Renal pelvis (tissue), 4 donors: ENCODE data around the gene SHISA2. TPM values are rescaled to one million over a fixed set of nuclear protein-coding genes. Genes with fewer than 3 reads are reported as not detected.

ENCODE experiments used
- DNase-seq: peaks from one replicate; pipeline ENCODE4 v3.0.0-alpha.2; 2013
- polyA plus RNA-seq, 3 donors: library from polyadenylated mRNA; unstranded; fragments of 120-200 nt; gene quantifications; one replicate each; pipeline ENCODE4 v1.2.1, GENCODE V29; 2013; ENCODE audit not compliant: insufficient read length in 3 of 3

Gene SHISA2
- polyA plus RNA-seq, 3 donors = 58.6 to 60.9 (median 60.9) TPM

DNA sequence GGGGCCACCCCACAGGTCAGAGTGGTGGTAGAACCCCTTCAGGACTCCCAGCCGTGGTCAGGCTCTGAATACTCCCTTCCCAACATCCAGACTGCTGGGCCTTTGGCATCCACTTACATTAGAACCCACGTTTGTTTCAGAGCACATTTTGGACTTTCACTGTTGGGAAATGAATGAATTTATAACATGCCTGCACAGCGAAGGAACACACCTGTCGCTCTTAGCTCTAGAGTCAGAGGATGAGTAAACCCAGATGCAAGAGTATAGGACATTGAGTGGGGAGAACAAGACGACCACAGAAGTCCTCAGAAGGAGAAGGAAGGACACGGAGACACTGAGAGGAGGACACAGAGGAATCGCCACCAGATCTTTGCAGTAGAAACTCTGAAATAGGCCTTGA, 30.9 kb downstream of the SHISA2 start:
- DNase-seq = no peak

DNA sequence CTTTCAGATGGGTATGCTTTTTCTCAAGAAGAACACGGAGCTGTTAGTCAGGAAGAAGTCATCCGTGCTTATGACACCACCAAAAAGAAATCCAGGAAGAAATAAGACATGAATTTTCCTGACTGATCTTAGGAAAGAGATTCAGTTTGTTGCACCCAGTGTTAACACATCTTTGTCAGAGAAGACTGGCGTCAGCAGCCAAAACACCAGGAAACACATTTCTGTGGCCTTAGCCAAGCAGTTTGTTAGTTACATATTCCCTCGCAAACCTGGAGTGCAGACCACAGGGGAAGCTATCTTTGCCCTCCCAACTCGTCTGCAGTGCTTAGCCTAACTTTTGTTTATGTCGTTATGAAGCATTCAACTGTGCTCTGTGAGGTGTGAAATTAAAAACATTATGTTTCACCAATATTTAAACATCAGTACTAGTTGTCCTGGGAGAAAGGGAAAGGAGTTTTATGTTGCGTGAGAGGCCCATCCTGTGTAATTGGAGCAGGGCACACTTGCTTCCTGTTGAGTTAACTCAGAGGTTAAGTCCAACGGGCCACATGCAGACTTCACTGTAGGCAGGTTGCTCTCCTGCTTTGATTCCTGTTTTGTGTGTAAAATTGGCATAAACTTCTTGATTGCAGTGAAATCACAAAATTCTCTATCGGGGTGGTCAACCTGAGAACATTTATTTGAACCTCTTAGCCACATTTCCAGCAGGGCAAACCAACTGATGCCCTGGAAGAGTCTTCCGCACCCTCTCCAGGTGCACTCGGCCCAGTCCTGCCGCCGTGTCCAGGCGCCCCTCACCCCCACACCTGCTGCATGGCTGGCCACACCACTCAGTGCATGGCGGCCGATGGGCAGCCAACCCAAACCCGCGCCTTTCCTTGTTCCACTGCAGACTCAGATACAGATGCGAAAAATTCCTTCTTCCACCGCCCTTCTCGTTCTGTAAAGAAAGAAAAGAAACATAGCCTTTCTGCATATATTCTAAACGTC, 31.6 kb downstream of the SHISA2 start:
- peak; percentile 85 for DNase-seq

DNA sequence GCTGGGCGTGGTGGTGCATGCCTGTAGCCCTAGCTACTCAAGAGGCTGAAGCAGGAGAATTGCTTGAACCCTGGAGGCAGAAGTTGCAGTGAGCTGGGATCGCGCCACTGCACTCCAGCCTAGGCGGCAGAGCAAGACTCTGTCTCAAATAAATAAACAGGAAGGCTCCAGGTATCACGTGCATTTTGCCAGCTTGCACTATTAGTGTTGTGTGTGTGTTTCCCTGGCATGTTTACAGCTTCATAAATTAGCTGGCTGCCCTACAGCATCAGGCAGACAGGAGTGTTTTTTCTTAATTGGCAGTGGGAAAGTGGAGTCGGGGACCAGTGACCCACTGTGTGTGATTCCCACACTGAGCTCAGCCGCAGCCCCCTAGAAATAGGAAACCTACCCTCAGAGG, 32.6 kb downstream of the SHISA2 start:
- DNase-seq = peak; percentile 81

DNA sequence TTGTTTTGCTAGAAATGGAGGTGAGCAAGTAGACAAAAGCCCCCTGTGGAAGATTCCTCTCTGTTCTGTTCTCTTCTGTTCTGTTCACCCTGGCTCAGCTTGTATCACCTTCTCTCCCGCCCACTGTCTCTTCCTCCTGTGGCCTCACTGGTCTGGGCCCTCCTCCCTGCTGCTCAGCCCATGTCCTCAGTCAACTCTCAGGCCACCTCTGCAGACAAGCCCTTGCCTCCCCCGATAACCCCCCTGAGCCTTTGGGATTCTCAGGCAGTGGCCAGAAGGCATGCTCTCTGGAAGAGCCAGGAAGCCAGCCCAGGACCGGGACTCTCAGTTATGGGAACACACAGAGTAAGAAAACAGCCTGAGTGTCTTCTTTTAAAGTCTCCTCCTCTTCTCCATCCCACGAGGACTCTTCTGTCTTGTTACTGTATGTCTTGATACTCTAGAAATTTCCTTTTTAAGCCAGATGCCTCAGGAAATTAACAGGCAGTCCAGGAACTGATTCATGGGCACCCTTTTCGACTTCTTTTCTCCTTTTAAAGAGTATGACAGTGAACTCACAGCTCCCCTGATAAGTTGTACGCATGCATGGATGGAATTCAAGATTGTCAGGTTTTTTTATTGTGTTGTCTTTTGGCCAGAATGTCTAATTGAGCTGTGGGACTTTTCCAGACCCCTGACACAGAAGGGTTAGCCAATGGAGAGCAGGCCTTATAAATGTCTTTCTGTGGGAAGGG, 33.7 kb downstream of the SHISA2 start:
- no peak for DNase-seq

DNA sequence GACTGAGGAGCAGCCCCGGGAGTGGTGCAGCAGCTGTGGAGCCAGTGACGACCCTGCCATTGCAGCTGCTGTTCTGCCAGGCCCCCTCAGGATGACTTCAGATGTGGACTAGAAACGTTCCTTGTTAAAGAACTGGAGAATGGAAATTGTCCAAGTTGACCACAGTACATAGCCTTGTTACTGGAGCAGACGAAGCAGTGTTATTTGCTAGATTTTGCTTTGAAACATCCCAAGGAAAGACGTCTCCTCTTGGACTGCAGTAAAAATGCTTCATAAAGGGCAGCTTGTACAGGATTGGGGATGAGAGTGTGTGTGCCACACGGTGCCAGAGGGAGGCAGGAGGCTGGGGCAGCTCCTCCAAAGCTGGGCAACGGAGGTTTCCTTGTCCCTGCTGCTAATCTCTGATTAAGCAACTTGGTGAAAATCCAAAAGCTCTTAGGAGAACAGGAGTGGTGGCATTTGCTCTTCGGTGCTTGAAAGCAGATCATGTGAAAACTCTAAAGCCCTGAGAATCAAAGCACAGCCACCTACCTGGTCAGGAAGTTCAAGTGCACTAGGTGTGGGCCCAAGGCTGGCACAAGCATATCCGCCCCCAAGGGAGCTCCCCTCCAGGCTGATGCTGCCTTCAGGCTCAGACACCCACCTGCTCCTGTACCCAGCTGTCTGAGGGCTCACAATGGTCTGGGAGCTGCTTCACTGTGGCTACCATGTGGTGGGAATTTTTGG, 34.5 kb downstream of the SHISA2 start:
- DNase-seq = no peak

DNA sequence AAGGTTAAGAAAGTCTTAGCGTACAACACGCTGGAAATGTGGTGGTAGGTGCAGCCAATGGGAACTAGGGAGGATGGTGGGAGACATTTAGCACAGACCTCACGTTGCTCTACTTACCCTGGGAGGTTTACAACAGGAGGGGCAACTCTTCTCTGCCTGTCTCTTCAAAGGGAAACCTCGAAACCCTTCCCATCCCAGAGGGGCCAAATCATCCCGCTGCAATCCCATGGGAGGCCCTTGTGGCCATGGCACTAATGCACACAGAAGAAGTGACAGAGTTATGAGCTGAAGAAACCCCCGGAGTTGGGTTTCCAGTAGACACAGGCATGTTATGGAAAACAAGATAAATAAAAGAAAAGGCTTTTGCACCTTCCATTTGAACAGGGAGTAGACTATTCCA, 35.6 kb downstream of the SHISA2 start:
- DNase-seq = no peak

DNA sequence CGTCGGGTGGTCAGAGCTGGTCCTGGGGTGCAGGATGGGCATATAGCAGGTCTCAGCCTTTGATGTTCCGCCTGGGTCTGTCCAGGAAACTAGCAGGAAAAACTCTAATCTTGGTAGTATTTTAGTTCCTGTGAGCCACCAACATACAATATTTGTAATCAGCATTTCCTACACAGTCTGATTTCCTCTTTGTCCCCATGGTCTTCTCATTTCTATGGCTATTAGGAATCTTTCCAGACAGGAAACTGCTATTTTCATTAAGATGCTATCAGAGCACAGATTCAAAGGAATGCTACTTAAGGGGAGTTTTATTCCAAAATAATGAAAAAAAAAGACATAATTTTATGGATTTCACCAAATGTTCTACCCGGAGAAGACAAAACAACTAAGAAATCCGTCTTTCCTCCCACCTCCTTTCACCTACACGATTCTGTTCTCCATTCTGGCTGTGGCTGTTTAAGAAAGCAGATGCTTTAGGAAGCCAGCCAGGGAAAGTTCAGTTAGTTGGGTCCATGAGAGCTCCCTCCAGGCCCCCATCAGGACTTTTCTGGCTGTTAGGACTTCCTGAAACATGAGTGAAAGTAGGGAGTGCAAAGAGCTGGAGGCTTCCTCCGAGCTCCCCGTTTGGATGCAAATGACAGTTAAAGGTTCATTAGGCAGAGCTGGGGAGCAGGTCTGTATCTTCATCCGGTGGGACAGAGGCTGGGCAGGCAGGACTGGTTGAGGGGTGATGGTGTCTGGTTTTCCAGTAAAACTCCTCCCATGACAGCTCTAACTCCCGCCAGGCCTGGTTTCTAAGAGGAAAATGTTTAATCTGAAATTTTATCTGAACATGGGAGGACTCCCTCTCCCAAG, 36.3 kb downstream of the SHISA2 start:
- peak; percentile 44 for DNase-seq

DNA sequence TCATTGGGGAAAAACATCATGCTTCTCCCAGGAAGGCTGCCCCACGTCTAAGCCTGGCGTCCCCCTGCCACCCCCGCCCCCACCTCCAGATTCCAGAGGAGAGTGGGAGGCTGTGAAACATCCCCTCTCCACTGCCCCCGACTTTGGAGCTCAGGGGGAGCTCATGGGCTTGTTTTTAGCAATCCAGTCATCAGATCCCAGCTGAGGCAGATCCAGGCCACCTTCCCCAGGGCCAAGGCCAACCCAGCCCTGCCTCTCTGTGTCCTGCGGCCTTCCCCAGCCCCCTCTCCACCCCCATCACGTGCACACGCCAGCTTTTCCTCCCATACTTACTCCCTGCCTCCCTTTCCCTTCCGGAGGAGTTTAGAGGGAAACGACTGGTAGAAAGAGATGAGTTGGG, 38.8 kb downstream of the SHISA2 start:
- no peak for DNase-seq

DNA sequence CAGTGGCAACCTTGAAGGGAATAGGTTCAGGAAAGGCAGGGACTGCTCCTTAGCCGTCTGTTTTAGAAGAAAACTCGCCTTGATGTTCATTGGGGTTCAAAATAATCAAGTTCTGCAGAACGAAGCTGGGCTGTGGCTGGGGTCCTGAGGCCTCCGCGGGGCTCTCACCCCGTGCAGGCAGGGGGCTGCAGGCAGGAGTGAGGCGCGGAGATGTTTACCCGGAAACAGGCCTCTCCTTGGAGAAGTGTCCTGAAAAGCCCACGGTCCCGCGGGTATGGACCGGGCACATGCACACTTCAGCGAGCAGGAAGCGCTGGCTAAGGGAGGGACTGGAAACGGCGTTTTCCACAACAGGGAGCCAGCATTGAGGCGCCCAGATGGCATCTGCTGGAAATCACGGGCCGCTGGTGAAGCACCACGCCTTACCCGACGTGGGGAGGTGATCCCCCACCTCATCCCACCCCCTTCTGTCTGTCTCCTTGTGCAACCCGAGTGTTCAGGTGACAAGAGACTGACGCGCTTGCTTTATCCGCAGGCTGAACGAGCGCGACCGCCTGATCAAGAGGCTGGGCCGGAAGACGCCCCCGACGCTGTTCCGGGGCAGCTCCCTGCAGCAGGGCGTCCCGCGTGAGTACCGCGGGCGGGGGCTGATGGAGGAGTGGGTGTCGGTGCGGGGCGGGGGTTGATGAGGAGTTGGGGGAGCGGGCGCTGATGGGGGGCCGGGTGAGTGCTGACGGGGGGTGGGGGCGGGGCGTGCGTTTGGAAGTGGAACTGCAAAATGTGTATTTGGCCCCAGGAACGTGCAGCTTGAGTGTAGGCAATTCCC, 39.6 kb downstream of the SHISA2 start:
- peak; percentile 51 for DNase-seq

DNA sequence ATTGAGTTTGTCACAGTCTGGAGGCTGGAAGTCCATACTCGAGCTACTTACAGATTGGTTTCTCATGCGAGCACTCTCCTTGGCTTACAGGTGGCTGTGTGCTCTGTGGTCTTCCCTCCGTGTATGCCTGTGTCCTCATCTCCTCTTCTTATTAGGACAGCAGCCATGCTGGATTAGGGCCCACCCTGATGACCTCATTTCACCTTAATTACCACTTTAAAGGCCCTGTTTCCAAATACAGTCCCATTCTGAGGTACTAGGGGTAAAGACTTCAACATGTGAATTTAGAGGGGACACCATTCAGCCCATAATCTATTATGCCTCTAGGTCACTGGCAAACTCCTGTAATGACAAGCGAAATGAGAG, 40.6 kb downstream of the SHISA2 start:
- DNase-seq = no peak

DNA sequence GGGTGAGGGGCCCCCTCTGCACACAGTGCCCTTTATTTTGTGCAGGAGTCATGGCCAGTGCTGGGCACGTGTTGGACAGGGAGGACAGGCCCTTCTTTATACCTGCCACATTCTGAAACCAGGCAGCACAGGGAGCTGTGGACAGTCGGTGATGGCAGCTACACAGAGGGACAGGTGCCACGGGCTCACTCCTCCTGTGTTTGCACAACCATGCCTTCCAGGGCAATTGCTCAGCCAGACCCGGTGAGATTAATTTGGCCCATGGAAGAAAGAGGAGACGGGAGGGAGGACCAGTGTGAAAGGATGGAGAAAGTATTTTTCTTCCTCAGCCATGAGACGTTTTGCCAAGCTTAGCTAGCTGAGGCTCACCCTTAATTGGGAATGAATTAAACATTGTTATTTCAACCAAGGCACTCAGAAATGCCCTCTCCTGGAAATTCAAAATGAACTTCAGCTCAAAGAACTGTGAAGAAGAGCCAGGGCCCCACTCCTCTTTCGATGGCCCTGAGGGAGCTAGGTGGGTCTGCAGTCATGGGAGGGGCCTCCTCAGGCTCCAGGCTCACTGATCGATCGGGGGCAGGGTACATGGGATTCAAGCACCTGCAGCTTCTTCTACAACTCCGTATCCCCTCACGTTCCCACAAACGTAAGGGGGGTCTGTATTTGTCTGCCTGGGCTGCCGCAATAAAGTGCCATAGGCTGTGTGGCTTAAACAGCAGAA, 41.2 kb downstream of the SHISA2 start:
- no peak for DNase-seq

DNA sequence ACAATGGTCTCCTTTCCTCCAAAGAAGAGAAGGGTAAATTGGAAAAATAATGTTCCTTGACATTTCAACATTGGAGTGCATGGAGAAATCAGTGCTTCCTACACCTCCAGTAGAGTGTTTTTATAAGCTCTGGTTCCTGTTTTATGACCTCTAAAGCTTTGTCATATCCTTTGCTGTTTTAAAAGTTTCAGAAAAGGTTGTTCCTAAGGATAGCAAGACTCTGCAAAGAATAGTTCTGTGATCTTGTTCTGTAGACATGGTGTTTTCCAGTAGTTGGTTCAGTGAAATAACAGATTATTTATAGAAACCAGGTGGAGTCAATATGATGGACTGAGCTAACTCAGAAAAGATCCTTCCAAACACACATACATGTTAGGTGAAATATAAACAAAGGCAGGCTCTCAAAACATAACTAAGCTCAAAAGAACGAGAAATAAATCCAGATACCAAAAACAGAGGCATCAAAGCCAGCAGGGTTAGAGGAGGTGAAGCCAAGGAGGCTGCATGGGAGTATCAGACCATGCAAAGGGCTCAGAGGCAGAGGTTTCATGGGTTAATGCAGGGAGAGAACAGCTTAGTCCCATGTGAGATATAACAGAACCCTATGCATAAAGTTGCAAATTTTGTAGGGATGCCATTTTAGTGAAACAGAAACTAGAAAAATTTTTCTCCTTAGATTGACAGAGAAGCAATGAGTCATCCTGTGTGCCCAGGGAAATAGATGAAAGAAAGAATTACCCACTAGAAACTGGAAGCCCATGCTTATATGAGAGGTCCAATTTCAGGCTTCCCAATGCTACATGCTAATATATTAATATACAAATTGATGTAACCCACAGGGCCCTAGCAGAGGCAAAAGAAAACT, 44.3 kb downstream of the SHISA2 start:
- no peak for DNase-seq

Other genes with a start within 250 kb of the SHISA2 start
- 10 to 100 TPM; 30.4 to 37.1 (median 32.8) TPM for gene RNF6, start 170.3 kb upstream of the SHISA2 start, polyA plus RNA-seq
- gene CDK8, start 202.1 kb upstream of the SHISA2 start, polyA plus RNA-seq = 10 to 100 TPM; 21.5 to 22.7 (median 21.6) TPM